Glomerular endothelial cell (primary cell): ENCODE data around the gene FAR1. TPM values are rescaled to one million over a fixed set of nuclear protein-coding genes. Genes with fewer than 3 reads are reported as not detected.
A peak's percentile ranks its signal among the peaks of the same experiment; 100 is the strongest.

Experiments
- DNase-seq: peaks from one replicate; pipeline ENCODE4 v3.0.0-alpha.2; 2011; ENCODE audit warnings: low read depth, low spot score; ENCODE audit errors: extremely low read depth
- total RNA-seq: library from RNA; depleted of rRNA; stranded (reverse); fragments of >200 nt; gene quantifications from 2 replicates; pipeline ENCODE4 v1.2.3, GENCODE V29; 2015

Gene FAR1
- total RNA-seq, 1 donor from 2014 or later = 51.0 TPM

- DNase-seq = no peak
Observed at GRCh38 chr11:13669544-13670488, 1.3 kb downstream of the FAR1 start.

GRCh38 chr11:13672576-13673210 lies 4.2 kb downstream of the FAR1 start:
- no peak for DNase-seq

DNA sequence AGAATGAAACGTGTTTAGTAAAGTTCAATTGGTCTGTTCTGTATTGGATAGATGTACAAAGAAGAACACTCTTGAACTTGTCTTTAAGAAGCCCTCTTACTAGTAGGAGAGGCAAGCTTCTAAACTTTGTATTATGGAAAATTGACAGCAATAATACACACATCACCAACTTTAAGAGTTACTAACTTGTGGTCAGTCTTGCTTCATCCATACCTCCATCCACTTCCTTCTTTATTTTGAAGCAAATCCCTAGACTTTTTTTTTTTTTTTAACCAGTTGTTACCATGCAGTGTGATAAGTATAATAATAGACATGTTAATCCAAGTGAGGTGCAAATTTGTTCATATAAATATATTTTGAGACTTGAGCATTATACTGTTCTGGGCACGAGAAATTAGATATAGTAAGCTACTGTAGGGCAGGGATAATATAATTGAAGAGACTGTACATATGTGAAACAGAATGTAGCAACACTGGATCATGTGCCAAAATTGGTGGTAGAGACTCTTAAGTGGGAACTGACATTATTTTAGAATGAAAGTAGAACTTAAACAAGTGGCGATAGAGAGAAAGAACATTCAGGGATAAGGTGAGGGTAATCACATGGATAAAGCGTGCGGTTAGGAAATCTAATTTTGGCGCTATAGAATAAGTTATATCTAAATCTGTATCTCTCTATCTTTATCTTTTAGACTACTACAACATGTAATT lies 6.5 kb downstream of the FAR1 start:
- no peak for DNase-seq

GRCh38 chr11:13676576-13676975 lies 8.1 kb downstream of the FAR1 start:
- no peak for DNase-seq

DNA sequence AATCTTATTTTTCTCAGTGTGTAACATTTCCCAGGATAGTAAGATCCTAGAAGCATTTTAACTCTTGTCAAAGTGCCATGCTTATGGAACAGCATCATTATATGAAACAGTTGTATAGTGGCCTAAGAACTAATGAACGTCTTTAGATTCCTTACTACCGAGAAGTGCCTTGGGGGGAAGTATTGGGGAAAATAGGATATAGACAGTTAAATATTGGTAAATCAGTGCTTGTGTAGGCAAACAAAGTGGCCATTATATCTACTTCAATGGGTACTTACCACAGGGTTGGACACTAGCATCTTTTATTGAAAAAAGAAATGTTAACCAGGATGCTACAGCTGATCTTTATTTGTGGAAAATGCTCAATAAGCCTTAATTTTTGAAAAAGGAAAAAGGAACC lies 11.3 kb downstream of the FAR1 start:
- no peak for DNase-seq

DNA sequence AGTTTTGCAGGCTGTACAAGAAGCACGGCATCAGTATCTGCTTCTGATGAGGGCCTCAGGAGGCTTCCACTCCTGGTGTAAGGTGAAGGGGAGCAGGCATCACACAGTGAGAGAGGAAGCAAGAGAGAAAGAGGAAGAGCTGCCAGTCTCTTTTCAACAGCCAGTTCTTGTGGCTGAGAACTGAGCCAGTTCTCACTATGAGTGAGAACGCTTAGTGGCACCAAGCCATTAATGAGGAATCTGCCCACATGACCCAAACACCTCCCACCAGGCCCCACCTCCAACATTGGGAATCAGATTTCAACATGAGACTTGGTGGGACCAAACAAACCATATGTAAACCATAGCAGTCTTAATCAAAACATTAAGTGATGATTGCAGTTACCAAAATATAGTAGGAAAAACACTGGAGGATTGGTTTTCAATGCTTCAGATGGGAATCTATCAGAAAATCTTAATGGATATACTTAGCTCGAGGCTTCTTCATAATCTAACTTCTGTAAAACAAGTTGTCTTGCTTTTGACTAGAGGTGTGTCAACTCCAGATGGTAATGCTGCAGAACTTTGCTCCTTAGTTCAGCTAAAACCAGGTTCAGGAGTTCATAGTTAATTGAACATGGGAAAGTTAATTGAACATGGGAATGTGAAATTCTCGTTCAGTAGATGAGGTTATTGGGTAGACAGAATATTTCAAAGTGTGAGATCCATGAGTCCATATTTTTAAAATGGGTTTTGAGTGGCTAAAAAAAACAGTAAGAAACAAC lies 12.2 kb downstream of the FAR1 start:
- DNase-seq = no peak

DNA sequence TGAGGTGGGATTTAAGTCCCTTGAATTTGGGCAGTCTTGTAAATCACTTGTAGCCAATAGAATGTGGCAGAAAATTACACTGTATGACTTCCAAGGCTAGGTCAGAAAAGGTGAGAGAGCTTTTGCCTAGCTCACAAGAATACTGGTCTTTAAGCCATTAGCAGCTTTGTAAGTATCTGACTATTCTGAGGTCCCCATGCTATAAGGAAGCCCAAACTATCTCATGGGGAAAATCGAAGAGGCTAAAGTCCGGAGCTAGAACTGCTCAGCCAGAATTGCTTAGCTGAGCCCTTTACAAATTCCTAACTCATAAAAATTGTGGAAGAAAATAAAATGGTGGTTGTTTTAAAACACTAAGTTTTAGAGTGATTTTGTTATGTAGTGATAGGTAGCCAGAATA lies 13.0 kb downstream of the FAR1 start:
- DNase-seq = no peak

- DNase-seq = no peak
Observed at GRCh38 chr11:13682212-13682611, 13.7 kb downstream of the FAR1 start.

- peak; percentile 36 for DNase-seq
Observed at GRCh38 chr11:13685461-13686108, 17.1 kb downstream of the FAR1 start.

DNA sequence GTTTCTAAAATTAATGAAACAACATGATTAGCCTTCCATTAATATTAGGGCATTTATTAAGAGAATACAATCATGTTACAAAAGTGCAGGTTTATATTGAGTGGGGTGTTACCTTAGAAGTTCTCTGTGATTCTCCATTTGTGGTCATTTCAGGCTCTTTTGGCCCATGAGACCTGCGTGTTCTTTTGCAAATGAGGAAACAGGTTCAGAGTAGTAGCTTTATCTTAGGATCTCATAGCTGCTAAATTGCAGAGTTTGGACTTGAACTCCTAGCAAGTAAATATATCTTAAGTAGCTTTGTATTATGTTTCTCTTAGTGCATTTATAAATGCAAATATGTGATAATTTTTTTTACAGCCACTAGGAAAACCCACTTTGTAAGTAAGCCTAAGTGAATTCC lies 18.3 kb downstream of the FAR1 start:
- DNase-seq = no peak

- DNase-seq = no peak
Observed at GRCh38 chr11:13687271-13687670, 18.8 kb downstream of the FAR1 start.

- DNase-seq = no peak
Observed at GRCh38 chr11:13691286-13691899, 22.9 kb downstream of the FAR1 start.

DNA sequence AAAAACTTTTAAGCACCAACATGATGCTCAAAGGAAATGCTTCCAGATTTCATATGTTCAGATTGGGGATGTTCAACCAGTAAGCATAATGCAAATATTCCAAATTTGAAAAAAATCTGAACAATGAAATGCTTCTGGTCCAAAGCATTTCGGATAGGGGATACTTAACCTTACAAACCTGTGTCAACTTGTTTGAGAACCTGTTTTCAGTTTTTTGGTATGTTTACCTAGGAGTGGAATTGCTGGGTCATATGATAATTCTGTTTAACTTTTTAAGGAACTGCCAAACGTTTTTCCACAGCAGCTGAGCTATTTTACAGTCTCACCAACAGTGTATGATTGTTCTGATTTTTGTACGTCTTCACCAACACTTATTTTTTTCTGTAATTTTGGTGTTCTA lies 23.7 kb downstream of the FAR1 start:
- DNase-seq = no peak

DNA sequence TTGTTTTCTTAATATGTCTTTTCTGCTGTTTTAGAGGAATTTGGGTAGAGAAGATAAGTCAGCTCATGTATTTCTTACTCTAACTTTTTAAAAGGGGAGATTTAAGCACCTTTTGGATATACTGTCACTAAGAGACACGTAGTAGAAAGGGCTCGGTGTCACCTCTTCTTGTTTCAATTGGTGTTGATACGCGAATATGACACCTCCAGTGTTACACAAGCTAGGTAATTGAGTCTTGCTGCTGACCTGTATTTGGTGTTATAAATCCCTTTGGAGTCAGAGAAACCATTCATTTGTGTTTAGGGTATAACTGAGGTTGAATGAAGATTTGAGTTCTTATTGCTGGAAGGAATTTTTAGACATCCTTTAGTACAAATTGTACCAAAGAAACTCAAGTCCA lies 25.6 kb downstream of the FAR1 start:
- DNase-seq = no peak

DNA sequence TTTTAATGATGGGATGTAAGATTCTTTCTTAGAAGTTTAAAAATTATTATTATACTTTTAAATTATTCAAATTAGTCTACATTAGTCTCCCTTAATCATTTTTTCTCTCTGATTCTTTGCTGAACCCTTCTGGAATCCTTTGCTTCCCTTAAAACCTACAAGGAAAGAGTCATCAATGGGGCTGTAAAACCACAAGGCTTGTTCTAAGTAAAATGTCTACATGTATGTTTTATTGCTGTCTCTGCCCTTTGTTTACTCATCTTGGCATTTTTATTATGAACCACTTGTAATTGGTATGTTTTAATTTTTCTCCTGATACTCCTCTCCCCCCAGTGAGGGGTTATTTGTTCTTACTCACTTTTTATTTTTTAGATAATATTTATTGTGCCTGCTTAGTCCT lies 27.4 kb downstream of the FAR1 start:
- no peak for DNase-seq

DNA sequence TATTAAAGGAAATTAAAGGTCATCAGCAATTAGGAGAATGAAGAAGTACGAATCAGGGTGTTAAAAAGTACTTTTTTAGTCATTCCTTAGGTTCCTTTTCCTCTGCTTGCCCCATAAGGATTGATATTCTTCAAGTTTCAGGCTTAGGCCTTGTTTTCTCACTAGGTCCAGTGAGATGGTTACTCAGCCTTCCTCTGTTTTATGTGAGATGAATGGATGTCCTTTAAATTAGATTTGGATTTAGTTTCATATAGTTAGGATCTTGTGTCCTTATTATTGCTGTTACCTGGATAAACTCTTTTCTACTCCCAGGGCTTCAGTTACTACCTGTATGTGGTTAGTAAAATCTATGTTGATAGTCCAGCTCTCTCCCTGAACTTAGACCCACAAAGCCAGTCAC lies 29.2 kb downstream of the FAR1 start:
- DNase-seq = no peak

DNA sequence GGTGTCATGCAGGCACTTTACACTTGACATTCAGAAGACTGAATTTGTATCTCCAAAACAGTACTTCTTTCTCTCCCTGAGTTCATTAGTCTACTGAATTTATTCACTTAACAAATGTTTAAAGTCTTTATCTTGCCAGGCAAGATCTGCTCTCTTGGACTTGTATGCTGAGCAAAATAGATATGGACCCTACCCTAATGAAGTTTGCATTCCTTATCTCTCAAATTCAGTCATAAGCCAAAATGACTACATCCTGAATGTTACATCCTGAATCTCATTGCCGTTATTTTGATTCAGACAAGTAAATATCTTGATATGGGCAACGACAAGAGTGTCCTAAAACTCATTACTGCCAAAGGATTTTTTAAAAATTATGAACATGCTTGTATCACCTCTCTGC lies 29.7 kb downstream of the FAR1 start:
- no peak for DNase-seq

- DNase-seq = no peak
Observed at GRCh38 chr11:13699041-13699440, 30.6 kb downstream of the FAR1 start.

- DNase-seq = no peak
Observed at GRCh38 chr11:13699870-13700269, 31.4 kb downstream of the FAR1 start.

DNA sequence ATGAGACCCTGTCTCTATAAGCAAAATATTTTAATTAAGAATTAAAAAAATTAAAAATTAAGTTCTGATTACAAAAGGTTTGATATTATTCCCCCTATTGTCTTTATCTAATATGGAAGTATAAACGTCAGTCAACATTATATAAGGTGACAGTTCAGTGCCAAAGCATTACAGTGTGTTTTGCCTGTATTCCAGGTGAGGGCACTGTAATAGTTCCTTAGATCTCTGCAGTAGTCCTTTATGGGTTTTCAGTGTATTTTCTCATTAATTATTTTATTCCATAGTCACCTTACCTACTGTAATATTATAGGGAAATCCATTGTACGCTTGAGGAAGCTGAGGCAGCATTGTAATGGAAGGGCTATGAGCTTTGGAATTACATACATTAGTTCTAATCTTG lies 33.0 kb downstream of the FAR1 start:
- no peak for DNase-seq
